Suprapubic skin (tissue), 3 donors: ENCODE results near the gene ARHGAP10.

Experiments used
- POLR2A ChIP-seq, 2 donors: fragments of 450-650 bp; IDR thresholded peaks; one replicate each; pipeline ENCODE4 v1.6.1; 2017; ENCODE audit warnings: antibody characterized with exemption in 2 of 2, mild to moderate bottlenecking in 2 of 2, moderate library complexity in 2 of 2
- TF ChIP-seq, protein P1 (sequence below), 2 donors: fragments of 200-600 bp in 1 of 2; fragments of 450-650 bp in 1 of 2; sonication (generic) in 1 of 2; IDR thresholded peaks; one replicate each; pipeline ENCODE4 v1.5.1; 2016 to 2019; ENCODE audit warnings: antibody characterized with exemption in 2 of 2, mild to moderate bottlenecking in 1 of 2, moderate library complexity in 1 of 2

DNA sequence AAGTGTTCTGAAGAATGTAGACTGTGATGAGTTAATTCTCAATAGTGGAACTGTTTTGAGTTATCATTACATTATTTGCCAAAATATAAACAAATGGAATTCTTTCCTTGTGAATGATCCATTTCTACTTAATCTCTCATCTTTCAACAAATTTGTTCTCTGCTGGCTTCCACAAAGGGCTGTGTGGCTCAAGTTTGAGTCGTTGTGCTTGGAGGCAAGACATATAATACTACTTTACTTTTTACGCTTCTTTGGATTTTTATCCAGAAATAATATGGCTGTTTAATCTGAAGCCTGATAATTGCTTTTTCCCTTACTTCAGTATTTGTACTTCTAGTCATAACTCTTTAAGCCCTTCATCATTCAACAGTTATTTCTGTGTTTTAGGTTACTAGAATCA is 169.5 kb downstream of the ARHGAP10 start:
- TF ChIP-seq, protein P1, sequence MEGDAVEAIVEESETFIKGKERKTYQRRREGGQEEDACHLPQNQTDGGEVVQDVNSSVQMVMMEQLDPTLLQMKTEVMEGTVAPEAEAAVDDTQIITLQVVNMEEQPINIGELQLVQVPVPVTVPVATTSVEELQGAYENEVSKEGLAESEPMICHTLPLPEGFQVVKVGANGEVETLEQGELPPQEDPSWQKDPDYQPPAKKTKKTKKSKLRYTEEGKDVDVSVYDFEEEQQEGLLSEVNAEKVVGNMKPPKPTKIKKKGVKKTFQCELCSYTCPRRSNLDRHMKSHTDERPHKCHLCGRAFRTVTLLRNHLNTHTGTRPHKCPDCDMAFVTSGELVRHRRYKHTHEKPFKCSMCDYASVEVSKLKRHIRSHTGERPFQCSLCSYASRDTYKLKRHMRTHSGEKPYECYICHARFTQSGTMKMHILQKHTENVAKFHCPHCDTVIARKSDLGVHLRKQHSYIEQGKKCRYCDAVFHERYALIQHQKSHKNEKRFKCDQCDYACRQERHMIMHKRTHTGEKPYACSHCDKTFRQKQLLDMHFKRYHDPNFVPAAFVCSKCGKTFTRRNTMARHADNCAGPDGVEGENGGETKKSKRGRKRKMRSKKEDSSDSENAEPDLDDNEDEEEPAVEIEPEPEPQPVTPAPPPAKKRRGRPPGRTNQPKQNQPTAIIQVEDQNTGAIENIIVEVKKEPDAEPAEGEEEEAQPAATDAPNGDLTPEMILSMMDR (IDR thresholded peaks at IDR 0.05): no peak
- no peak for TF ChIP-seq POLR2A (IDR thresholded peaks at IDR 0.05)
